Vagina (tissue), 2 donors: Measurements from ENCODE around the gene AREG.

Source experiments
- CTCF ChIP-seq, 3 experiments: fragments of 450-650 bp in 2 of 3; fragments of 200-600 bp in 1 of 3; sonication (generic) in 1 of 3; IDR thresholded peaks; one replicate each; pipeline ENCODE4 v1.5.1; 2017 to 2019; ENCODE audit warnings: antibody characterized with exemption in 3 of 3, mild to moderate bottlenecking in 2 of 3, moderate library complexity in 2 of 3
- POLR2A ChIP-seq, 2 donors: fragments of 450-650 bp; IDR thresholded peaks; one replicate each; pipeline ENCODE4 v1.6.1; 2017; ENCODE audit warnings: antibody characterized with exemption in 2 of 2, mild to moderate bottlenecking in 2 of 2, moderate library complexity in 2 of 2
- POLR2AphosphoS5 ChIP-seq, 2 donors: sonication (generic); formaldehyde crosslinking; IDR thresholded peaks; one replicate each; pipeline ENCODE4 v1.9.0; 2017; ENCODE audit warnings: antibody characterized with exemption in 2 of 2, mild to moderate bottlenecking in 2 of 2, low read depth in 1 of 2; ENCODE audit not compliant: insufficient read depth in 1 of 2

GRCh38 chr4:74439952-74440351, 5.0 kb upstream of the AREG start:
- TF ChIP-seq POLR2A (IDR thresholded peaks at IDR 0.05): no peak
- TF ChIP-seq CTCF (IDR thresholded peaks at IDR 0.05): no peak
- no peak for TF ChIP-seq POLR2AphosphoS5 (IDR thresholded peaks at IDR 0.05; ENCODE audit: insufficient read depth in 1 of 2, low read depth in 1 of 2)
